Subcutaneous adipose tissue (tissue), 4 donors: ENCODE data around the gene ARHGEF25. TPM values are rescaled to one million over a fixed set of nuclear protein-coding genes. Genes with fewer than 3 reads are reported as not detected.

ENCODE experiments used
- CTCF ChIP-seq: fragments of 450-650 bp; IDR thresholded peaks from one replicate; pipeline ENCODE4 v1.5.1; 2016; ENCODE audit warnings: low read depth, mild to moderate bottlenecking, control low read depth, antibody characterized with exemption, moderate library complexity
- total RNA-seq, 4 donors: library from RNA; depleted of rRNA; stranded (reverse); fragments of >200 nt; gene quantifications; one replicate each; pipeline ENCODE4 v1.1.0, GENCODE V29; 2016

ARHGEF25 gene
- 10 to 100 TPM in 1 of 4 donors, 1 to 10 TPM in 3; 2.1 to 13.6 (median 8.9) TPM for total RNA-seq

GRCh38 chr12:57611108-57611826 lies at the start of gene ARHGEF25:
TSS of gene ARHGEF25 (plus strand) at chr12:57611435. CDS start at chr12:57611895, 460 bp downstream.
- no peak for TF ChIP-seq CTCF

- TF ChIP-seq CTCF = no peak
Measured at GRCh38 chr12:57563358-57563757, 47.9 kb upstream of the ARHGEF25 start.

- TF ChIP-seq CTCF = no peak
Measured at GRCh38 chr12:57564178-57564740, 47.0 kb upstream of the ARHGEF25 start.

GRCh38 chr12:57568838-57569237 lies 42.4 kb upstream of the ARHGEF25 start:
- TF ChIP-seq CTCF = no peak

- no peak for TF ChIP-seq CTCF
Measured at GRCh38 chr12:57569858-57570257, 41.4 kb upstream of the ARHGEF25 start.

- TF ChIP-seq CTCF = no peak
Measured at GRCh38 chr12:57571926-57572762, 39.1 kb upstream of the ARHGEF25 start.

- TF ChIP-seq CTCF = no peak
Measured at GRCh38 chr12:57574795-57575194, 36.4 kb upstream of the ARHGEF25 start.
